Heart left ventricle (tissue), 13 donors: ENCODE measurements around the gene MAN2A1.

Source experiments
- CTCF ChIP-seq, 12 donors: fragments of 200-600 bp; sonication (generic) in 4 of 12; IDR thresholded peaks; one replicate each; pipeline versions ENCODE4 v1.5.0 to v1.8.0; 2018 to 2022; ENCODE audit warnings: antibody characterized with exemption in 12 of 12, mild to moderate bottlenecking in 5 of 12
- POLR2A ChIP-seq, 2 donors: fragments of 450-650 bp; IDR thresholded peaks; one replicate each; pipeline ENCODE4 v1.6.1; 2017; ENCODE audit warnings: antibody characterized with exemption in 2 of 2, mild to moderate bottlenecking in 2 of 2, moderate library complexity in 2 of 2
- donor health status: ischemic (EF 13 %, LVEDD 7.1; RV severe dilation, severe dysfunction).
- donor health status: DM: no; HTN: yes; CAD: no.
- donor health status: DM: no; HTN: no; CAD: no.
- donor health status: ischemic (EF 25% LVEDD 6.9; RV normal size, moderate dysfunction).
- donor health status: ischemic (EF 25% LVEDD 5.7; RV mildly dilated, moderate dysfunction).
- donor health status: ischemic (EF 35%, LVEDD 5.7; RV mildly dilated, moderate dysfunction).
- donor health status: nonischemic (EF 11% LVEDD 7.7; RV severe dilation, severe dysfunction).
- donor health status: DM: yes; HTN: yes; CAD: no.
- donor health status: PGD.
- donor health status: ischemic (EF 29% LVEDD 5.4; RV normal size, mild dysfunction).
- donor health status: nonischemic (EF 23%, LVEDD 6.1; RV moderate dilation, normal function).

- no peak for TF ChIP-seq CTCF (IDR thresholded peaks at IDR 0.05)
- TF ChIP-seq POLR2A (IDR thresholded peaks at IDR 0.05) = no peak
Measured at GRCh38 chr5:109693535-109694400, 4.0 kb downstream of the MAN2A1 start.
